T follicular helper cell (primary cell): ENCODE measurements around the gene TKTL1.

Experiments
- DNase-seq: peaks from one replicate; pipeline ENCODE4 v3.0.0-alpha.2; 2020; ENCODE audit warnings: low read depth

The TKTL1 gene

DNA sequence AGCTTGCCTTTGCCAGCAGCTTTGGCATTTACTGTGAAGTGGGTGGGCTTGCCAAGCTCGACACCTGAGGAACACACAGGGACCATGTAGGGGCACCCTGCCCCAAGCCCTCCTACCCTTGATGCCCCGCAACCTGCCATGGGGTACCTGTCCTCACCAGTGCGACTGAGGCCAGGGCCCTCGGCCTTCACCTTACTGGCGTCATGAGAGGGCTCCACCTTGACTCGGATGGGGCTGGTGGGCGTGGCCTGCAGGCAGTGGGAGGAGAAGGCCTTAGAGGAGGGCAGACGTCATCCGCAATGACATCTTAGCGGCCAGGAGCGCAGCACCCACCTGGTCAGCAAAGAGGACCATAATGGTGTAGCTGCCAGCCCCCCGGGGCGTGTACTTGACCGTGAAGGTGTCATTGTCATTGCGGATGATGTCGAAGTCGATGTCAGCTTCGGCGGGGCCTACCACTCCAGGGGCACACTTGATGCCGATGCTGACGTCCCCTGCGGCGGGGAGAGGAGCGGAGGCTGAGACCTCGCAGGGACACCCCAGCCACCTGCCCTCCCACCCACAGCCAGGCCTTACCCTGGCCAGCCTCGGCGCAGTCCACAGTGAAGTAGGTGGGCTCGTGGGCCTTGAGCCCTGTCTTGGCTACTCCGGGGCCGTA, 66.6 kb downstream of the TKTL1 start:
- DNase-seq = no peak

DNA sequence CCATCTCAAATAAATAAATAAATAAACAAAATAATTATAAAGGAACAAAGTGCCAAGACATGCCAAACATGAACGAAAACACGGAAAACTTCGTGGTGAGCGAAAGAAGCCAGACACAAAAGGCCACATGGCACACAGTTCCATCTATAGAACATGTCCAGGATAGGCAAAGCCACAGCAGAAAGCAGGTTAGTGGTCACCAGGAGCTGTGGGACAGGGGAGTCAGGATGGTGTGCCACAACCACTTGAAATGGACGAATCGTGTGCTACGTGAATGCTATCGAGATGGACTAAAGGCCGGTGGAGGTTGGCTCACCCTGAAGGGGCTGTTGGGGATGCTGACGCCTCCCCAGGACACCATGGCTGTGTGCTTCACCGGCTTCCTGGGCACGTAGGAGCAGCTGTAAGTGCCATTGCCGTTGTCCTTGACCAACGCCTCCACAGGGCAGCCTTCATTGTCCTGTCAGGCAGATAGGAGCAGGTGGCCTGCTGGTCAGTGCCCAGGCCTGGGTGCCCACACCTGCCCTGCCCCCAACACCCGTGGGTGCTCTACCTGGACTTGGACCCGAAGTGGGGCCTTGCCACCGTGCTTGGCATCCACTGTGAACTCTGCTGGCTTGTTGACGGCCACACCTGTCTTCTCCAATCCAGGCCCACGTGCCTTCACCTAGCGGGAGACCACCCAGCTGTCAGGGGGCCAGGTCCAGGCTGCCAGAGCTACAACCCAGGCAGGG, 68.3 kb downstream of the TKTL1 start:
- DNase-seq = no peak

DNA sequence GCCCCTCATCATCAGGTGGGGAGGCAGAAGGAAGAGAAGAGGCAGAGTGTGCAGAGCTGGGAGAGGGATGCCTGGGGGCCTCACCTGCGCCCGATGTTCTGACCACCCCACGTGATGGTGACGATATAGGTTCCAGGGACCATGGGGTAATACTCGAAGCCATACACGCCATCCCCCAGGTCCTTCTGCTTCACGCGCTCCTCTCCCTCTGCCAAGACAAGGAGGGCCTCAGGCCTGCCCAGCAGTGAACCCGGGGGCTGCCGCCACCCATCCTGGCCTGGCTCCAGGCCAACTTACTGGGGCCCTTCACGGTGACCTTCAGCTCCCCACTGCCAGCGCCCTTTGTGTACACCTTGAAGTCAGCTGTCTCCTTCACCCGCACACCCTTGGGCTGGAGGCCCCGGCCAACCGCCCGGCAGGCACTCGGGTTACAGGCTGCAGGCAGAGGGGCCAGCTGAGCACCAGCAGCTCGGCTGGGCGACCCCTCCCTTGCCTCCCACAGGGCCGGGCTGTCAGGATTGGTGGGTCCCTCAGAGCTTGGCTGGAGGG, 69.5 kb downstream of the TKTL1 start:
- no peak for DNase-seq

- no peak for DNase-seq
Observed at GRCh38 chrX:154365997-154366665, 70.5 kb downstream of the TKTL1 start.

GRCh38 chrX:154366666-154367055, 71.1 kb downstream of the TKTL1 start:
- DNase-seq = no peak

GRCh38 chrX:154367474-154368308, 72.1 kb downstream of the TKTL1 start:
- DNase-seq = no peak

DNA sequence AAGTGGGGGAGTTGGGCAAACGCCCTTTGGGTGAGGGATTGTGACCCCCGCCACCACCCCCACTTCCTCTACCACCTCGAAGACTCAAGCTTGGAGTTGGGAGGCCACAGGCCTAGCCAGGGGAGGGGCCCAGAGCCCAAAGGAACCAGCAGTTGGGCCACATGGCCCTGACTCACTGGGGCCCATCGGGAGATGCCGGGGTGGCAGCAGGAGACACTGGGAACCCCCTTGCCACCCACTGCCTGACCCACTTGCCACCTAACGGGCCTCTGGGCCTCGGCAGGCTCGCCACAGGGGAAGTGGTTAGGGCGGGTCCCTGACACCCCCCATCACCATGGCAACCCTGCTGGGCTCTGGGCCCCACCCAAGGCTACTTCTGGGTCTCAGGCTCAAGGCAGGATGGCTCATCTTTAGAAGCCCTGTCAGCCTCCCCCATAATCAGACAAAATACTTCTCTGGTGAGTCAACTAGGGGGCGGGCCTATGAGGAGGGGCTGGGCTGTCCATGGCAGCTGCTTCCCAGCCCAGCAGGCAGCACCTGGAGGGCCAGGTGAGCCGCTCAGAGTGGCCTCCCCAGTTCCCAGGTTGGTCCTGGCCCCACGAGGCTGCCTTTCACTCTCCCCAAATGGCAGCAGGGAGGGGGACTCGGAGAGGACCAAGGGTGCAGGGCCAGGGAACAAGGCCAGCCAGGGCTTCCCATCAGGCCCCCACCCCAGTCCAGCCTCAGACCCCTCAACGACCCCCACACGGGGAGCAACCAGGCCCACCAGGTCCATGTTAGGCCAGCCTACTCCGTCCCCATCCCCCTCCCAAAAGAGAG, 73.2 kb downstream of the TKTL1 start:
- DNase-seq = peak; percentile 76

DNA sequence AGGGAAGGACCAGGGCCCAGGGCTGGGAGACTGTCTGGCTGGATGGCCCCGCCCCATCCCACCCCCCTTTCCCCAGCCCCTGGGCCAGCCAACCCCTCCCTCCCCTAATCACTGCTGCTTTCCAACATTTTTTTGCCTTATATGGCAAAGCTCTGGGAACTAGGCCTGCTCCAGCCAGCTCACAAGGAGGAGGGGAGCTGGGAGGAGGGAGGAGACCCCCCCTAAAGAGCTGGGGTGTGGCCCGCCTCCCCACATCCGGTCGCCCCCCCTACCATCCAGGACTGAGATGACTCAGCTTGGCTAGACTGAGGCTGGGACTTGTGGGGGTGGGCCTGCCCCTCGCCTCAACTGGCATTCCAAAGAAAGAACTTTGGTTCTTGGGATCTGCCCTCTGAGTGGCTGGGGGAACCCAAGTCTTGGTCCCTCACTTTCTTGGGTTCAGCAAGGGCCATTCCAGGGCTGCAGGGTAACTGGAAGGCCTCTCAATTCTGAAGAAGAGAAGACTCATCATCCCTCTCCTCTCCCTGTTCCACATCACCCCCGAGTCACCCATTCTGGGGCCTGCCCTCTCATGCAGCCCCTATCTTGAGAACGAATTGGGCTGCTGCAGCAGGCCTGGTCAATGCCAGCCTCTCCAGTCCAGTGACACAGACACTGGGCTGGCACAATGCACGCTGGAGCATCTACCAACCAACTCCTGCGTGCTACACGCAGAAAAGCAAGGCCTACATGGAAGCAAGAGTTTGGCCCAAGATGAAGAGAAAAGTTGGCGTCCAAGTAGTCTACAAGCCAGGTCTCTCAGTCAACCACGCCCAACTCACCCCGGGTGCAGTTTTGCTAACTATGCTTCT, 74.1 kb downstream of the TKTL1 start:
- peak; percentile 62 for DNase-seq

- DNase-seq = no peak
Observed at GRCh38 chrX:154370300-154371016, 74.9 kb downstream of the TKTL1 start.

DNA sequence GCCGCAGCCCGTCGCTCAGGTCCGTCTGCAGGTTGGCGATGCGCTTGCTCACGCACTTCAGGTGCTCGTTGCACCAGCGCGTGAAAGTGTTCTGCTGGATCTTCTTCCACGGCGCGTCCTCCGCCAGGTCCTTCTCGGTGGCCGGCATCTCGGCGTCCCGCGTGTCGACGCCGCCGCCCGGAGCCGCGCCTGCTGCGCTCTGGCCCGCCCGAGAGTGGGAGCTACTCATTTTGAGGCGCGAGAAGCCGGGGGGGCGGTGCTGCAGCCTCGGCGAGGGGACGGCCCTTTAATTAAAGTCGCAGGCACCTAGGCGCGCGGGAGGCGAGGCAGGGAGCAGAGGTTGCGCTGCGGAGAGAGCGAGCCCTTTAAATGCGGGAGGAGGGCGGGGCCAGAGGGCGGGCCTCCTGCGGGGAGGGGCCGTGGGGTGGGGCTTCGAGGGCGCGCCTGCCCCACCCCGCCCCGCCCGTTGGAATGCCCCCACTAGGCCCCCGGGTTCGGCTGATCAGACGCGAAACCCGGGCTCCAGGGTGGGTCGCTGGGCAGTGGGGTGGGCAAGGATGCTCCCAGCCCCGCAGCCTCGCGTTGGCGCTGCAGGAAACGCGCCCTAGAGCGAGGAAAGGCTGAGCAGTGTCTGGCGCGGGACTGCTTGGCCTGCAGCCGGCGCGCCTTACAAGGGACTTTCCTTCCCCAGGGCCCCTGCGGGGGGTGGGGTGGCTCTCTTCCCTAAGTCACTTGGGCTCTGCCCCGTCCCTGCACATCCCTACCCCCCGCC, 75.6 kb downstream of the TKTL1 start:
- peak; percentile 88 for DNase-seq

DNA sequence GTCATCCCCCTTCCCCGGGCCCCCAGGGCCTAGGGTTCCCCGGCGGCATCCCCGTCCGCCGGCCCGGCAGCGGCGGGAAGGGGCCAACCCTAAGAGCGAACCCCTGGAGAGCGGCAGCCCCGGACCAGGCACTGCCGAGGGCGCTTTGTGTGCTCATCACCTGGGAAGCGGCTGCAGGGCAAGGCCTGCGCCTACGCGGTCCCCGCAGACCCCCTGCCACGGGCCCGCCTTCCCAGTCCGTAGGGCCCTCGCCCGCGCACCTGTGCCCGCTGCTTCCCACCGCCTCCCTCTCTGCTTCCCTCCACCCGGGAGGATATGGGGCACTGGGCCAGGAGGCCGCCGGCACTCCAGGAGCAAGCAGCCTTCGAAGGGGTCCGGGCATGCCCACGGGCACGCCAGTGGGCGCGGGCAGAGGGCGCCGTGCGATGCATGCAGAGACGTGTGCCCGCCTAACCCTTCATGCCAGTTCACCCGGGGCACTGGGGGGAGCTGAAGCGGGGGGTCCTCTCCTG, 76.2 kb downstream of the TKTL1 start:
- no peak for DNase-seq

DNA sequence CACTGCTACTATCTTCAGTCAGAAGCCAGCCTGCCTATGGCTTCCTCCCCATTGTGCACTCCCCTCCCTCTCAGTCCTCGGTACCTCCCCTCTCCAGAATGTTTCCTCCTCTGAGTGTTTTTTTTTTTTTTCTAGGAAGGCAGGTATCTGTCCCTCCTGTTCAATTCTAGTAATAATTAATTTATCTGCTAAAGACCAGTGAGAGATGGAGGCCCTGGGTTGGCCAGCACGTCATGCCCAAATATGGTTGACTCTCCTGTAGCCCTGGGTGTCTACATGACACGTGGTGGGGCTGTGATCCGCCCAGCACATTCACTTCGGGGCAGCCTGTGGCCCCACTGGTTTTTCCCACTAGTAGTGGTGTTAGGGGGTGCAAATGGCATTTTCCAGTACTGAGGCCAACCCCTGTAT, 77.0 kb downstream of the TKTL1 start:
- DNase-seq = no peak

DNA sequence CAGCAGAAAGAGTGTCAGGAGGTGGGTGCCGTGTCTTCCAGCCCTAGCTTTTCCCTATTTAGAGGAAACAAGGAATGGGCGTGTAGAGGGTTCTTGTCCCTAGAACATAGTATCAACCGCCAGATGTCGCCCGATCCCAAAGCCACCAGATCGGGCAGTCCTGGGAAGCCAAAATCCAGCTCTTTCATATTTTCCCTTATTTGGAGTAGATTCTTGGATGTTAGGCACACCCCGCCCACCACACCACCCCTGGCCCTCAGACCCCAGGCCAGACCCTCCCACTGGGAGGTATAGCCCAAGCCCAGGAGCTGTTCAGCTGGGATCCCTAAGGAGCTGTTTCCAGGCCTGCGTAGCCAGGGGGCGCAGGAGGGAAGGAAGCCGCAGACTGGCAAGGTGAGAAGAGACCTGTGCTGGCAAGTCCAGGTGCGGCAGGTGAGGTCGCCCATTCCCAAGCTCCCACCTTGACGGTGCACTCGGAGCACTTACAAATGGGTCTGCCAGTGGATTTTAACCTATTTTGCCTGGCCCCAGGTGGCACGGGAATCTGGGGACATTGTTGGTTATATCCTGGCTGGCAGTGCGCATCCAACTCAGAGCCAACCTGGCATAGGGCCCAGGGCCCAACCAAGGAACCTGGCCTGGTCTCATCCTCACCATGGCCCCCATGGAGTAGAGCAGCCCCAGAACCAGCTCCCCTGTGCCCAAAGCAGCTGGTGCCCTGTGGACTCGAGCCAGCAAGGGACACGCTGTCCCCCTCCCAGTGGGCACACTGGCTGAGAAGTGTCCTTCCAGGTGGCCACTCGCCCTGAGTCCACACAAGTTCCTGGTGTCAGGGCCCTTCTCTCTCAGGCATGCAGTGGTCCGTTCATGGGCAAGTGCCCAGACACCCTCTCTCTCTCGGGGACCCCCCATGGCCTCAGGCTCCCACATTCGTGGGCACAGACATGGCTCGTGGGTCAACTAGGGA, 78.0 kb downstream of the TKTL1 start:
- no peak for DNase-seq

DNA sequence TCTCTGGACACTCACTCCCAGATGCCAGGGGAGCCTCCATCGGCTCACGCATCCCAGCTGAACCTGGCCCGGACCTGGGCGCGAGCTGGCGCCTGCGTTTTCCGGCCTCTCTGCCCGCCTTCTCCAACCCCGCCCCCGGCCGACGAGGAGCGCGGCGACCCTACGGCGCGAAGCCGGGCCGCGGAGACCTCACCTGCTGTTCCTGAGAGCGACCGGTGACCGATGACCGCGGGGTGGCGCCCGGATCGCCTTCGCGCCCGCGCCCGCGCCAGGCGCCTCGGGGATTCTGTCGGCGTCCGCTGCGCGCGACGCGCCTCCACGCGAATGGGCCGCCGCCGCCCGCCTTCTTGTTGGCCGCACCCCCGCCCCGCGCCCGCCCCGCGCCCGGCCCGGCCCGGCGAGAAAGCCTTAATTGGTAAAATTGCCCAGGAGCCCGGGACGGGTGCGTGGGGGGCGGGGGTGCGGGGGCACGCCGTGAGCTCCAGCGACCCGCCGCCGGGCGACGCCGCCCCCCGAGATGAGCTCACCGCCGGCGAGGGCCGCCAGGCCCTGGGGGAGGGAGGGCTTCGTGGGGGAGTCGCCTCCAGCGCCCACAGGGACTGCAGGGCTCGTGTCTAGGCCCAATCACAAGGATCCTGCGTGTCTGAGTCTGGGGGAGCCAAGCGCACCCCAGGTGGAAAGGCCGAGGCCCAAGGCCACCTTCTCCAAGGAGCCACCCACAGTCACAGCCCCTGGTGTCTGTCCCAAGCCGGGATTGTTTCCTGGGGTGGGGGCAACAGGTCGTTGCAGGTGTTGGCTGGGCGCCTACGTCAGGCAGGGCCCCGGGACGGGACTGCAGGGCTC, 78.9 kb downstream of the TKTL1 start, which contains the start of gene FLNA:
TSS of gene FLNA (minus strand) at position 322 of the 843 bp plus-strand sequence. CDS start 3,389 bp downstream, outside the sequence.
- DNase-seq = no peak

GRCh38 chrX:154375156-154375504, 79.5 kb downstream of the TKTL1 start:
- DNase-seq = no peak

DNA sequence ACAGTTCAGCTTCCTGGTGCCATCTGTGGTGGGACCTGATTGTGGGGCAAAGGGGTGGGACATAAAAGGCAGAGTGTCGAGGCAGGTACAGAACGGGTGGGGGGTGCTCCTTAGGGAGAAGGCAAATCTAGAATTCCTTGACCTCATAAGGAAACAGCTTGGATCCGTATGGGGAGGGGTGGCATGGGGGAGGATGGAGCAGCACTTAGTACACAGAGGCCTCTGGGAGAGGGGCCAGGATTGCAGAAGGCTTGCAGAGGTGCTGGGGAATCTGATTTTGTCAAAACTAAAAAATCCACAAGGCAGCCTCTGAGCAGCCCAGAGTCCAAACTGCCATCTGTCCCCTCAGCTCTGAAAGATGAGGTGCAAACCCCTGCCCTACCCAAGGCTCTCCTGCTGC, 81.2 kb downstream of the TKTL1 start:
- no peak for DNase-seq
